Endothelial cell of umbilical vein (primary cell): ENCODE data around the gene ASTN1. TPM values are rescaled to one million over a fixed set of nuclear protein-coding genes. Genes with fewer than 3 reads are reported as not detected.

Experiments used
- BruUV-seq: library from RNA; stranded (reverse); fragments of 400-500 nt; replicated peaks from 2 replicates; lab custom pipeline; 2021; lab: Mats Ljungman, UMichigan
- CTCF ChIA-PET: fragments of 300-600, 350-600 bp; sonication (Branson Sonifier 250); formaldehyde crosslinking; loops from one replicate; lab custom pipeline; 2021; ENCODE audit warnings: antibody characterized with exemption, inconsistent platforms; lab: Charles Lee
- POLR2A ChIA-PET: fragments of 300-600, 350-600 bp; sonication (Branson Sonifier 250); formaldehyde crosslinking; loops from one replicate; lab custom pipeline; 2021; ENCODE audit warnings: antibody characterized with exemption, inconsistent platforms; lab: Charles Lee
- DNase-seq: peaks from one replicate; pipeline ENCODE4 v3.0.0-alpha.2; 2011; ENCODE audit warnings: low read depth, low spot score
- FAIRE-seq: peaks from 2 replicates; lab custom pipeline; 2011; peaks lifted over from hg19 to GRCh38; lab: Jason Lieb, UNC
- H2AFZ ChIP-seq: 2 replicates; pipeline ENCODE4 v1.6.0; 2012; ENCODE audit warnings: low read depth, low read length, control low read depth, inconsistent platforms
- H3K27ac ChIP-seq: 2 replicates; pipeline ENCODE4 v1.5.1; 2011; ENCODE audit warnings: low read depth, mild to moderate bottlenecking, control low read depth, low read length, moderate library complexity; ENCODE audit not compliant: insufficient read depth
- H3K27me3 ChIP-seq, 2 experiments: 2 replicates each; pipeline versions ENCODE4 v1.6.0 to v1.6.1; 2011; ENCODE audit warnings: low read length in 2 of 2, mixed read lengths in 1 of 2; ENCODE audit not compliant: control insufficient read depth in 2 of 2, insufficient read depth in 2 of 2
- H3K36me3 ChIP-seq, 2 experiments: 2 replicates in 1 of 2; 3 replicates in 1 of 2; pipeline ENCODE4 v1.5.1; 2011; ENCODE audit warnings: low read length in 2 of 2, mild to moderate bottlenecking in 1 of 2, moderate library complexity in 1 of 2; ENCODE audit not compliant: control insufficient read depth in 2 of 2, insufficient read depth in 2 of 2; ENCODE audit errors: extremely low read depth in 1 of 2
- H3K4me1 ChIP-seq: 3 replicates; pipeline ENCODE4 v1.5.1; 2011; ENCODE audit warnings: mild to moderate bottlenecking, low read length; ENCODE audit not compliant: control insufficient read depth, insufficient read depth; ENCODE audit errors: extremely low read depth
- H3K4me2 ChIP-seq: 2 replicates; pipeline ENCODE4 v1.6.1; 2011; ENCODE audit warnings: low read length, control low read depth, mixed read lengths; ENCODE audit not compliant: insufficient read depth
- H3K4me3 ChIP-seq, 3 experiments: fragments of 200-600 bp in 1 of 3; sonication (generic), shearing (Covaris generic) in 1 of 3; replicated peaks in 1 of 3; 2 replicates each; pipeline ENCODE4 v1.5.1; 2011 to 2016; ENCODE audit warnings: control low read depth in 3 of 3, low read length in 3 of 3, mild to moderate bottlenecking in 2 of 3, inconsistent platforms in 1 of 3, low read depth in 1 of 3, moderate library complexity in 1 of 3; ENCODE audit not compliant: insufficient read depth in 1 of 3
- H3K79me2 ChIP-seq: 2 replicates; pipeline ENCODE4 v1.6.0; 2012; ENCODE audit warnings: low read length, inconsistent platforms; ENCODE audit not compliant: control insufficient read depth, insufficient read depth
- H3K9ac ChIP-seq: replicated peaks from 2 replicates; pipeline ENCODE3; 2011; ENCODE audit warnings: low read length, control low read depth; ENCODE audit not compliant: insufficient read depth; ENCODE audit errors: extremely low read depth
- H3K9me1 ChIP-seq: replicated peaks from 3 replicates; pipeline ENCODE4 v1.6.0; 2011; ENCODE audit warnings: mild to moderate bottlenecking, low read length; ENCODE audit not compliant: control insufficient read depth, insufficient read depth; ENCODE audit errors: extremely low read depth
- H3K9me3 ChIP-seq: replicated peaks from 2 replicates; pipeline ENCODE4 v1.5.1; 2012; ENCODE audit warnings: low read length, inconsistent platforms; ENCODE audit not compliant: control insufficient read depth, insufficient read depth
- H4K20me1 ChIP-seq: replicated peaks from 2 replicates; pipeline ENCODE3; 2011; ENCODE audit warnings: mild to moderate bottlenecking, low read length; ENCODE audit not compliant: control insufficient read depth, insufficient read depth; ENCODE audit errors: extremely low read depth
- FOS ChIP-seq: IDR thresholded peaks from 2 replicates; pipeline ENCODE4 v1.6.1; 2011; ENCODE audit warnings: mild to moderate bottlenecking, low read length, moderate library complexity, borderline replicate concordance; ENCODE audit not compliant: insufficient read depth
- JUN ChIP-seq: IDR thresholded peaks from 2 replicates; pipeline ENCODE4 v1.6.1; 2011; ENCODE audit warnings: borderline replicate concordance, low read depth; ENCODE audit not compliant: insufficient read length, insufficient read depth
- MYC ChIP-seq: IDR thresholded peaks from one replicate; pipeline ENCODE4 v1.6.1; 2011; ENCODE audit warnings: mild to moderate bottlenecking, low read depth, low read length
- POLR2A ChIP-seq: IDR thresholded peaks from 2 replicates; pipeline ENCODE4 v1.6.1; 2012; ENCODE audit warnings: low read depth, mild to moderate bottlenecking, control low read depth, low read length
- POLR2AphosphoS5 ChIP-seq: IDR thresholded peaks from 2 replicates; pipeline ENCODE4 v1.6.1; 2012; ENCODE audit warnings: low read depth, mild to moderate bottlenecking, control low read depth, low read length, moderate library complexity; ENCODE audit not compliant: insufficient read depth
- dilution Hi-C: fragments of 300-500 bp; cut with MboI; formaldehyde crosslinking; loops from one replicate; pipeline ENCODE4 v1.15.0; 2019; ENCODE audit warnings: low sequenced_read_pairs; ENCODE audit not compliant: extremely low pct_ligation_motif_present
- intact Hi-C: fragments of 100-400 bp; cut with micrococcal nuclease; formaldehyde crosslinking; loops from one replicate; pipeline ENCODE4 v1.10.0; 2022
- polyA plus RNA-seq, 4 experiments: library from polyadenylated mRNA; depleted of rRNA in 3 of 4; stranded (reverse) in 3 of 4; unstranded in 1 of 4; fragments of >200 nt; gene quantifications; 2 replicates each; pipeline versions ENCODE4 v1.2.1 to v1.2.3, GENCODE V29; 2011 to 2012; ENCODE audit warnings: missing spikeins in 1 of 4
- total RNA-seq: library from RNA; stranded (reverse); gene quantifications from 2 replicates; pipeline ENCODE4 v1.2.3, GENCODE V29; 2021
- TF ChIP-seq, protein P1 (sequence below), 2 donors: IDR thresholded peaks; 1 replicate in 1 of 2; 2 replicates in 1 of 2; pipeline ENCODE4 v1.5.1; 2011; ENCODE audit warnings: low read length in 2 of 2, mild to moderate bottlenecking in 2 of 2, moderate library complexity in 2 of 2, control low read depth in 1 of 2, inconsistent platforms in 1 of 2, low read depth in 1 of 2; ENCODE audit not compliant: insufficient read depth in 1 of 2; ENCODE audit errors: extremely low read depth in 1 of 2
- TF ChIP-seq, protein P2 (sequence below): IDR thresholded peaks from 2 replicates; pipeline ENCODE4 v1.6.1; 2011; ENCODE audit not compliant: insufficient read depth, insufficient read length

ASTN1 gene
- total and polyA plus RNA-seq, 2 donors (not counting 3 experiments of a cell fraction or from before 2014, with no cell fraction given) = 0.04 TPM; not detected in 1

DNA sequence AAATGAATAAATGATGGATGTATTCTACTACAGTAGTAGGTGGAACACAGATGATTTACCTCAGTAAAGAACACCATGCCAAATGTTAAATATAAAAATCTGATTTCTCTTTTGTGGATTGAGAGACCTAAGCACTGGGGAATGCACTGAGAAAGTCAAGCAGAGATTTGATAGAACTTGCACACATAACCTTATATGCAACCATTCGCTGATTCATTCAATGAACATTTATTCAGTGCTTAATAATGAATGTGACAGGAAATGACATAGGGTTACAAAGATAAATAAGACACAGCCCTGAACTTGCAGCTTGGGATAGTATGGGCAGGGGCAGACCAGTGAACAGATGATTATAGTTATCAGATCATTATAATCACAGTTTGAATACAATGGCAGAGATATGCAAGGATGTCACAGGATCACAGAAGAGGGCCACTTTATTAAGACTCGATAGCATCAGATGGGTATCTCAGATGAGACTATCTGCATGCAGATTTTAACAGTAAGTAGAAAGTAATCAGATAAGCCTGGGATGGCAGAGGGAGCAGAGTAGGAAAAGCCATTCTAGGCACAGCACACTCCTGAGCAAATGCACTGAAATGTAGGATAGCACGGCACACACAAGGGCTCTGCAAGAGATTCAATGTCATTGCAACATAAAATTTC, 169.4 kb downstream of the ASTN1 start:
- dilution Hi-C loops (no loop called here), intact Hi-C loops (no loop called here)
- no peaks in the 10 kb centered on the region for H3K9me3 ChIP-seq
- CTCF ChIA-PET = no interaction called here
- H3K4me3 ChIP-seq = no peak overlapping the region
- H3K4me1 ChIP-seq = no peaks in the 10 kb centered on the region
- H3K79me2 ChIP-seq = no peaks in the 10 kb centered on the region
- FAIRE-seq = no peak
- H3K9ac ChIP-seq = no peak overlapping the region
- no peaks in the 10 kb centered on the region for H3K27me3 ChIP-seq
- H3K4me2 ChIP-seq = no peak overlapping the region
- H3K9me1 ChIP-seq = no peaks in the 10 kb centered on the region
- POLR2A ChIA-PET = no interaction called here
- no peaks in the 10 kb centered on the region for H3K36me3 ChIP-seq
- no peak for DNase-seq
- no peak overlapping the region for H2AFZ ChIP-seq
- BruUV-seq = no TSS peak
- no peaks in the 10 kb centered on the region for H4K20me1 ChIP-seq
- TF ChIP-seq, protein P1, sequence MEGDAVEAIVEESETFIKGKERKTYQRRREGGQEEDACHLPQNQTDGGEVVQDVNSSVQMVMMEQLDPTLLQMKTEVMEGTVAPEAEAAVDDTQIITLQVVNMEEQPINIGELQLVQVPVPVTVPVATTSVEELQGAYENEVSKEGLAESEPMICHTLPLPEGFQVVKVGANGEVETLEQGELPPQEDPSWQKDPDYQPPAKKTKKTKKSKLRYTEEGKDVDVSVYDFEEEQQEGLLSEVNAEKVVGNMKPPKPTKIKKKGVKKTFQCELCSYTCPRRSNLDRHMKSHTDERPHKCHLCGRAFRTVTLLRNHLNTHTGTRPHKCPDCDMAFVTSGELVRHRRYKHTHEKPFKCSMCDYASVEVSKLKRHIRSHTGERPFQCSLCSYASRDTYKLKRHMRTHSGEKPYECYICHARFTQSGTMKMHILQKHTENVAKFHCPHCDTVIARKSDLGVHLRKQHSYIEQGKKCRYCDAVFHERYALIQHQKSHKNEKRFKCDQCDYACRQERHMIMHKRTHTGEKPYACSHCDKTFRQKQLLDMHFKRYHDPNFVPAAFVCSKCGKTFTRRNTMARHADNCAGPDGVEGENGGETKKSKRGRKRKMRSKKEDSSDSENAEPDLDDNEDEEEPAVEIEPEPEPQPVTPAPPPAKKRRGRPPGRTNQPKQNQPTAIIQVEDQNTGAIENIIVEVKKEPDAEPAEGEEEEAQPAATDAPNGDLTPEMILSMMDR (IDR thresholded peaks at IDR 0.05; ENCODE audit: extremely low read depth in 1 of 2, insufficient read depth in 1 of 2, low read depth in 1 of 2, low read length in 2 of 2) = no peak
- TF ChIP-seq, protein P2, sequence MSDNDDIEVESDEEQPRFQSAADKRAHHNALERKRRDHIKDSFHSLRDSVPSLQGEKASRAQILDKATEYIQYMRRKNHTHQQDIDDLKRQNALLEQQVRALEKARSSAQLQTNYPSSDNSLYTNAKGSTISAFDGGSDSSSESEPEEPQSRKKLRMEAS = no peak
- TF ChIP-seq POLR2A (no peak), MYC (no peak), POLR2AphosphoS5 (no peak), JUN (no peak), FOS (no peak)
- H3K27ac ChIP-seq = no peak overlapping the region
